Renal cortical epithelial cell (primary cell): ENCODE results near the gene KRT71. TPM values are rescaled to one million over a fixed set of nuclear protein-coding genes. Genes with fewer than 3 reads are reported as not detected.
A peak's percentile ranks its signal among the peaks of the same experiment; 100 is the strongest.
"Not testable (repeated sequence)": the region's sequence is repeated elsewhere in the genome, so short reads cannot be mapped to it uniquely, and the experiment has no call there.

ENCODE experiments used
- DNase-seq: peaks from one replicate; pipeline ENCODE4 v3.0.0-alpha.2; 2011; ENCODE audit warnings: low read depth
- total RNA-seq: library from RNA; depleted of rRNA; stranded (reverse); fragments of >200 nt; gene quantifications from 2 replicates; pipeline ENCODE4 v1.2.3, GENCODE V29; 2014

KRT71 gene
- total RNA-seq: not detected in 2 replicates

- DNase-seq: no peak
Observed at GRCh38 chr12:52552681-52553195, at the start of gene KRT71. KRT71 (minus strand) TSS chr12:52553145; CDS start chr12:52553077, 68 bp downstream.

DNA sequence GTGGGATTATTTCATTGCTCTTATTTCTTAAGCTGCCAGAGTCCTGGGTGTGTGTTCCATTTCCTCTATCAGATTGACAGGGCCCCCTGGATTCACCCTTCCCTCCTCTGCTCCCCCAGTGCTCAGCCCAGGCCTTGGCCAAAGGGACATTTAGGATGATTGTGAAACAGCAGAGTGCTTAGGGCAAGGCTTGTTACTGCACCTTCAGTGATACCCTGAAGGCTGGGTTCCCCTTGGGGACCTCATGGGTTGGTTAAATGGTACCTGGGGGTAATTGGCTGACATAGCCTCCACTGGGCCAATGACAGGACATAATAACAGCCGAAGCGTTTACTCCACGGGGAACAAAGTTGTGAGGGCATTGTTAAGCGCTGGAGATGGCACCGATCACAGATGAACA, 49.6 kb upstream of the KRT71 start:
- DNase-seq: no peak

GRCh38 chr12:52601671-52602070, 48.7 kb upstream of the KRT71 start:
- DNase-seq: no peak

DNA sequence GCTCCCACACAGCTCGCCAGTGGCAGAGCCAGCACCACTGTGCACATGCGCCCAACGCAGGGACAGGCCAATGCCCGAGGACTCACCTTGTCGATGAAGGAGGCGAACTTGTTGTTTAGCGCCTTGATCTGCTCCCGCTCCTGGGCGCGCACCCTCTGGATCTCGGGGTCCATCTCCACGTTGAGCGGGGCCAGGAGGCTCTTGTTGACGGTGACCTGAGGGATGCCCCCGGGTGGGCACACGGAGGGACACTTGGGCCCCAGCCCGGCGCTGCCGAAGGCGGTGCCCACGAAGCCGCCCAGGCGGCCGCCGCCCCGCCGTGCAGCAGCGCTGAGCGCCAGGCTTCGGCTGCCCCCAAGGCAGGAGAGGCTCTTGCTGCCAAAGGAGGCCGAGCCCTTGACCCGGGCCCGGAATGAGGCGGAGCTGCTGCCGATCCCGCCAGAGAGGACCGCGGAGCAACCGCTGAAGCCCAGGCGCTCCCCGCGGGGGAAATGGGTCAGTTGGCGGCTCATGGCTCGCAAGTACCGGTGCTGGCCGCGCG, 48.1 kb upstream of the KRT71 start, which contains the start of gene KRT72:
TSS of gene KRT72 (minus strand) at position 523 of the 541 bp plus-strand sequence. CDS start at position 512, 11 bp downstream.
- DNase-seq: no peak

- DNase-seq: no peak
Observed at GRCh38 chr12:52600475-52600874, 47.5 kb upstream of the KRT71 start.

DNA sequence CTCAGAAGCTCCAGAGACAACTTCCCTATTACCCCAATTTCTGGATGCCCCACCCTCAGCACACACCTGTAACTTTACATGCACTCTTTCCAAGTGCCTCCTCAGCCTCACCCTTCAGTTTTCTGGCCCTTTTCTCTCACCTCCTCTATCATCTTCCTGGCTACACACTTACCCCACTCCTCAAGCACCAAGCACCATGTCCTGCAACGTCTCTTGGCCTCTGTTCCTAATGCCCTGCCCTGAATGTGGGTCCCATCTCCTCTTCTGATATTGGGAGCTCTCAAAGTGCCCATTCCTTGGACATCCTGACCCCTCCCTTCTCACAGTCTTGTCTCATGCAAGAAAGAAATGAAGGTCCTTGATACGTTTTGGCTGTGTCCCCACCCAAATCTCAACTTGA, 47.1 kb upstream of the KRT71 start:
- DNase-seq: no peak

GRCh38 chr12:52598966-52599365, 46.0 kb upstream of the KRT71 start:
- DNase-seq: no peak

- not testable (repeated sequence) for DNase-seq
Observed at GRCh38 chr12:52594237-52594636, 41.3 kb upstream of the KRT71 start.

- DNase-seq: no peak
Observed at GRCh38 chr12:52591521-52591920, 38.6 kb upstream of the KRT71 start.

GRCh38 chr12:52590021-52590420, 37.1 kb upstream of the KRT71 start:
- DNase-seq: no peak

DNA sequence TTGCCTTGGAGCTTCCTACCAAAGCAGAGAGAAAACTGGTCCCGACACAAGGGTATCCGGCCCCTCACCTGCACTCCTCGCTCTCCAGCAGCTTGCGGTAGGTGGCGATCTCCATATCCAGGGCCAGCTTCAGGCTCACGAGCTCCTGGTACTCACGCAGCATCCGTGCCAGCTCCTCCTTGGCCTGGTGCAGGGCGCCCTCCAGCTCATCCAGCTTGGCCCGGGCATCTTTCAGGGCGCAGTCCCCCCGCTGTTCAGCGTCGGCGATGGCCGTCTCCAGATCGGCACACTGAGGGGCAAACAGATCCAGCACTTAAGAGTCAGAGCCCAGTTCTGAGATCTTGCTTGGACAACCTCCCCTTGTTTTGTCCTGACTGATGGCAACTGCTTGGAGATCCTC, 34.6 kb upstream of the KRT71 start:
- no peak for DNase-seq

DNA sequence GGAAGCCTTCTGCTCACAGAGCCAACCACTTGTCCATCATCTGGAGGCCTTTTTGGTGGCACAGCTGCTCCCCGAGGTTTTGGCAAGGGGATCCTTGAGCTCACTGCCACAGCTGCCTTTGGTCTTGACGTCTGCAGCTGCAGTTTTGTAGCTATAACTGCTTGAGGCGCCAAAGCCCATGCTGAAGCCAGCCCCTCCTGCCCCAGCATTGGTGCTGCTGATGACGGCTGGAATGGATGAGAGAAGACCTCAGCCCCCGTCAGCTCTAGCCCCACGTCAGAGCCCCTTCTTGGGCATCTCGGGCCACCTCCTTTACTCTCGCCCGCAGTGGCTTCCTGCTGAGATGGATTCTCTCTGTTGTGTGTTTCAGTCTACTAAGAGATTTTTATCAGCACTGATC, 33.0 kb upstream of the KRT71 start:
- no peak for DNase-seq

- DNase-seq: no peak
Observed at GRCh38 chr12:52585066-52585465, 32.1 kb upstream of the KRT71 start.

DNA sequence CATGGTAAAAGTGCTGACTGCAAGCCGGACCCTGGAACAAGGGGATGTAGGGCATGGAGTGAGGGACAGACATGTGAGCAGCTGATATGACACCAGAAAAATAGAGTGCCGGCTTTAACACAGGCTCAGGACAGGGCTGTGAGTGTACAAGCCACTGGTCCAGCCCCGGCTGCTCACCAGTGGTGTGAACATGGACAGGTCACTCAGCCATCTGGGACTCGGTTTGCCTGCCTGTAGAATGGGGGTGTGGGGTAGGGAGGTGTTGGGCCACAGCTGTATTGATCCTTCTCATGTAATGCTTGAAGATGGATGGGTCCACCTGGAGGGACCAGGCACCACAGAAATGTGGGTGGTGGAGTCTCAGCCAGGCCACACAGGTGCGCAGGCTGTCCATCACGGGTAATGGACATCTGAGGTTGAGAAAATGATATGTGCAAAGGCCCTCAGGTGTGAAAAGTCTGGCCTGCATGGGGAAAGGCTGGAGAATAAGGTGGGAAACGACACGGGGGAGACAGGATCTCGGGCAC, 31.3 kb upstream of the KRT71 start:
- DNase-seq: no peak

- peak; percentile 41 for DNase-seq
Observed at GRCh38 chr12:52582971-52583456, 30.1 kb upstream of the KRT71 start.

DNA sequence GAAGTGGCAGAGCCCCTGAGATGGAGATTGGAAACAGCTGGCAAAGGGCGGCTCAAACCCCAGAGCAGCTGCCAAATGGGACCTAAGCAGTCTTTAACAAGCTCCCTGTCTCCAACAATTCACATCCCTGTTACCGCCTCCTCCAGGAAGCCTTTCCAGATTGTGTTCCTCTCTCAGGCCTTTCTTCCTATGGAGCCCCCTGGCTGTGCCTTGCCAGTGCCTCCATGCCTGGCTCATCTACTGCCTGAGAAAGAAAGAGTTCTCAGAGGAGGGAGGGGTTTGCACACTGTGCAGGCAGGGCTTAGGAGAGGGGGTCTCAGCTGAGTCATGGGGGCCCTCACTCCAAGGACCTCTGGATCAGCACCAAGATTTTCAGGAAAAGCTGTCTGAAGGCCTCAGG, 29.5 kb upstream of the KRT71 start:
- DNase-seq: no peak

GRCh38 chr12:52581481-52581880, 28.5 kb upstream of the KRT71 start:
- peak; percentile 60 for DNase-seq

DNA sequence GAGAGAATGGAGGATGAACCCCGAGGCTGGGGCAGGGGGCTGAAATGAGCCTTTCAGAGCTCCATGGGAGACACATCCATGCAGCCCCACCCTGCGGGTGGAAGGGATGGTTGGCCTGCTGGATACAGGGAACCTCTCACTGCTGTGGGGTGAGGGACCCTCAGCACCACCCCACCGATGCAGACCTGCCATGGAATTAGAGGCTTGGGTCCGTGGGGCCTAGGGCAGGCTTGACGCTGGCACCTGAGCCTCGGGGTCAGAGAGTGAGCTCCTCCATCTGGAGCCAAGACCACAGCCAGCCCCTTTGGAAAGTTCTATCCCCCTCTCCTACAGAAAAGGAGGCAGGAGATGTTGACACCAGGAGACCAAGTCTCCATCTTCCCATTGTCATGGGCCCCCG, 28.1 kb upstream of the KRT71 start:
- DNase-seq: no peak

DNA sequence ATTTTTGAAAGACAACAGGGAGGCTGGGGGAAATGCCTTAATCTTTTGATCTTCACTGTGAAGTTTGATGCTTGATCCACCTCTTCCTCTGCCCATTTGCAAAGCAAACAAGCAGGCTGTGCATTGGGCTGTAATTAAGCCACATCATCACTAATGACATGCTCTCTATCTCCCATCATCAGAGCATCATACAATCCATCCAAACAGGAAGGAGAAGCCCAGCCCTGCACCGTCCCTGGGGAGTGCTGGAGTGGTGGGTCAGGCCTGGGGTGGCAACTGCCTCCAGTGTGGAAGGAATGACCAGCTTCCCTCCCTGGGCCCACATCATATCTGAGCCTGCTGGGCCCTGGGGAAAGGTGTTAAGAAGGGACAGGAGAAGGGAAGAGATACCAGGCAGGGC, 27.6 kb upstream of the KRT71 start:
- DNase-seq: no peak

- DNase-seq: peak; percentile 28
Observed at GRCh38 chr12:52579468-52580465, 26.8 kb upstream of the KRT71 start.

DNA sequence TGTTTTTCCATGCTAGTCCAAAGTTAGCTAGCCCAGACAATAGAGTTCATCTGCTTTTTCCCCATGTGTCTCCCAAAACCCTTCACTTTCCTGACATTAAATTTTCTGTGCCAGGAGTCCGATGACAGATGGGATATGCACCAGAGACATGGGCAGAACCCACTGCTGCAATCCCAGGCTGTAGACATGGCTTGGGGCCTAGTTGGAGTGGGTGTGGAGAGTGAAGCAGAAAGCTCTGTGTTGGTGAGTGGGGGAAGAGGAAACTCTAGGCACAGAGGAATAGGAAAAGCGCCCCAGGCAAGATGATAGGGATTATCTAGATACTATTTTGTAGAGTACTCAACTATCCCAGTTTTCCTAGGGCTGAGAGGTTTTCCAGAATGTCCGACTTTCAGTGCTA, 25.5 kb upstream of the KRT71 start:
- no peak for DNase-seq

GRCh38 chr12:52577316-52577715, 24.4 kb upstream of the KRT71 start:
- no peak for DNase-seq
